Measurements from ENCODE around the gene SYT14.
"Not testable (repeated sequence)": the region's sequence is repeated elsewhere in the genome, so short reads cannot be mapped to it uniquely, and the experiment has no call there.

SYT14 gene

GRCh38 chr1:210104103-210104502, 166.1 kb downstream of the SYT14 start:
- Histone ChIP-seq H3K27ac (ENCODE audit: low read depth, low read length) (no peak overlapping the region), H3F3A (ENCODE audit: insufficient read depth) (no peaks in the 10 kb centered on the region), H3K36me3 (ENCODE audit: low read length) (no peaks in the 10 kb centered on the region), H4K20me1 (ENCODE audit: low read depth, low read length) (no peaks in the 10 kb centered on the region), H3K79me2 (ENCODE audit: insufficient read depth, low read length) (no peaks in the 10 kb centered on the region), H3K9me3 (ENCODE audit: insufficient read depth, low read length) (no peaks in the 10 kb centered on the region), H3K9me2 (replicated peaks; ENCODE audit: insufficient read depth, low read length) (no peaks in the 10 kb centered on the region), H3K4me2 (ENCODE audit: low read depth, low read length, poor library complexity, severe bottlenecking) (no peak overlapping the region), H3K4me3 (ENCODE audit: insufficient read depth, low read length, poor library complexity, severe bottlenecking) (no peak overlapping the region), H3K9ac (ENCODE audit: low read length) (no peak overlapping the region), H3K27me3 (ENCODE audit: low read length) (no peaks in the 10 kb centered on the region), H2AFZ (ENCODE audit: low read depth, low read length, severe bottlenecking) (no peak overlapping the region)
- TF ChIP-seq EZH2phosphoT487 (conservative IDR thresholded peaks at IDR 0.05; ENCODE audit: low read length): no peak
- TF ChIP-seq CTCF (IDR thresholded peaks at IDR 0.05; ENCODE audit: insufficient read depth, low read length, poor library complexity, severe bottlenecking): no peak

- H3K4me3 ChIP-seq (ENCODE audit: insufficient read depth, low read length, poor library complexity, severe bottlenecking); H3K9me3 ChIP-seq (ENCODE audit: insufficient read depth, low read length); H3K9ac ChIP-seq (ENCODE audit: low read length); H3K4me2 ChIP-seq (ENCODE audit: low read depth, low read length, poor library complexity, severe bottlenecking); H3K9me2 ChIP-seq (replicated peaks; ENCODE audit: insufficient read depth, low read length); H3F3A ChIP-seq (ENCODE audit: insufficient read depth); H3K36me3 ChIP-seq (ENCODE audit: low read length); H3K79me2 ChIP-seq (ENCODE audit: insufficient read depth, low read length); H4K20me1 ChIP-seq (ENCODE audit: low read depth, low read length); H2AFZ ChIP-seq (ENCODE audit: low read depth, low read length, severe bottlenecking); H3K27ac ChIP-seq (ENCODE audit: low read depth, low read length); H3K27me3 ChIP-seq (ENCODE audit: low read length): not testable (repeated sequence)
Measured at GRCh38 chr1:210112906-210113305, 174.9 kb downstream of the SYT14 start.

GRCh38 chr1:210117198-210117597, 179.2 kb downstream of the SYT14 start:
- Histone ChIP-seq H2AFZ (ENCODE audit: low read depth, low read length, severe bottlenecking) (no peak overlapping the region), H3K9ac (ENCODE audit: low read length) (no peak overlapping the region), H4K20me1 (ENCODE audit: low read depth, low read length) (no peaks in the 10 kb centered on the region), H3K36me3 (ENCODE audit: low read length) (no peaks in the 10 kb centered on the region), H3K9me2 (replicated peaks; ENCODE audit: insufficient read depth, low read length) (no peaks in the 10 kb centered on the region), H3K4me3 (ENCODE audit: insufficient read depth, low read length, poor library complexity, severe bottlenecking) (no peak overlapping the region), H3K79me2 (ENCODE audit: insufficient read depth, low read length) (no peaks in the 10 kb centered on the region), H3K27ac (ENCODE audit: low read depth, low read length) (no peak overlapping the region), H3K27me3 (ENCODE audit: low read length) (no peaks in the 10 kb centered on the region), H3F3A (ENCODE audit: insufficient read depth) (no peaks in the 10 kb centered on the region), H3K9me3 (ENCODE audit: insufficient read depth, low read length) (no peaks in the 10 kb centered on the region), H3K4me2 (ENCODE audit: low read depth, low read length, poor library complexity, severe bottlenecking) (no peak overlapping the region)
- TF ChIP-seq EZH2phosphoT487 (conservative IDR thresholded peaks at IDR 0.05; ENCODE audit: low read length): no peak
- no peak for TF ChIP-seq CTCF (IDR thresholded peaks at IDR 0.05; ENCODE audit: insufficient read depth, low read length, poor library complexity, severe bottlenecking)

- no peaks in the 10 kb centered on the region for H3K9me3 ChIP-seq (ENCODE audit: insufficient read depth, low read length)
- H3K9ac ChIP-seq (ENCODE audit: low read length): no peak overlapping the region
- no peaks in the 10 kb centered on the region for H4K20me1 ChIP-seq (ENCODE audit: low read depth, low read length)
- H3K4me2 ChIP-seq (ENCODE audit: low read depth, low read length, poor library complexity, severe bottlenecking): no peak overlapping the region
- H3K36me3 ChIP-seq (ENCODE audit: low read length): no peaks in the 10 kb centered on the region
- H3K27ac ChIP-seq (ENCODE audit: low read depth, low read length): no peak overlapping the region
- H2AFZ ChIP-seq (ENCODE audit: low read depth, low read length, severe bottlenecking): no peak overlapping the region
- no peaks in the 10 kb centered on the region for H3K9me2 ChIP-seq (replicated peaks; ENCODE audit: insufficient read depth, low read length)
- H3K4me3 ChIP-seq (ENCODE audit: insufficient read depth, low read length, poor library complexity, severe bottlenecking): no peak overlapping the region
- TF ChIP-seq EZH2phosphoT487 (conservative IDR thresholded peaks at IDR 0.05; ENCODE audit: low read length): no peak
- no peak for TF ChIP-seq CTCF (IDR thresholded peaks at IDR 0.05; ENCODE audit: insufficient read depth, low read length, poor library complexity, severe bottlenecking)
- no peaks in the 10 kb centered on the region for H3K27me3 ChIP-seq (ENCODE audit: low read length)
- H3K79me2 ChIP-seq (ENCODE audit: insufficient read depth, low read length): no peaks in the 10 kb centered on the region
- H3F3A ChIP-seq (ENCODE audit: insufficient read depth): no peaks in the 10 kb centered on the region
Measured at GRCh38 chr1:210117681-210118170, 179.7 kb downstream of the SYT14 start.
